Spleen (tissue), 7 donors: ENCODE results near the gene GRIK4.

ENCODE experiments used
- POLR2A ChIP-seq, 3 donors: fragments of 450-650 bp; IDR thresholded peaks; one replicate each; pipeline ENCODE4 v1.5.1; 2017; ENCODE audit warnings: antibody characterized with exemption in 3 of 3, mild to moderate bottlenecking in 1 of 3
- POLR2AphosphoS5 ChIP-seq, 3 donors: sonication (generic); formaldehyde crosslinking; IDR thresholded peaks; one replicate each; pipeline ENCODE4 v1.5.1; 2017; ENCODE audit warnings: antibody characterized with exemption in 3 of 3
- TF ChIP-seq, protein P1 (sequence below), 11 experiments: fragments of 200-600 bp in 7 of 11; fragments of 450-650 bp in 4 of 11; sonication (generic) in 4 of 11; IDR thresholded peaks in 8 of 11; conservative IDR thresholded peaks in 3 of 11; 1 replicate in 7 of 11; 2 replicates in 4 of 11; pipeline versions ENCODE4 v1.4.0 to v1.8.0; 2016 to 2021; ENCODE audit warnings: antibody characterized with exemption in 11 of 11, inconsistent platforms in 4 of 11, mild to moderate bottlenecking in 1 of 11
- donor health status: DM: no; HTN: no; CAD: no; lungs with moderate emphysema.
- donor health status: DM: no; HTN: no; CAD: no.
- donor health status: DM: no; HTN: no; CAD: no.

DNA sequence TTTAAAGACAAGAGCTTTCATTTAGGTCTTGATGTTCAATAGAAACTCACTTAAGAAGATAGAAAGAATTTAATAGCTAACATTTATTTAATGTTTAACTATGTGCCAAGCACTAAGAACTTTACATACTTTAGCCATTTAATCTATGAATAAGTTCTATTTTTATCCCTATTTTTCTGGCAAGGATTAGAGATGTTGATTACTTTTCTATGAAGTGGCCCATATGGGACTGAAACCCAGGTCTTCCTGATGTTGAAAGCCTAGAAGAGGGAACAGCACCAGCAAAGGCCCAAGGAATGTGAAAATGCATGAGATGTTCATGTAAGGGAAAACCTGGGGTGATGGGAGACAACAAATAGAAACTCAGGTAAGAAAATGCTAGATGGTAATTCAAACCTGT is 497.0 kb downstream of the GRIK4 start:
- TF ChIP-seq POLR2A (IDR thresholded peaks at IDR 0.05): no peak
- TF ChIP-seq, protein P1, sequence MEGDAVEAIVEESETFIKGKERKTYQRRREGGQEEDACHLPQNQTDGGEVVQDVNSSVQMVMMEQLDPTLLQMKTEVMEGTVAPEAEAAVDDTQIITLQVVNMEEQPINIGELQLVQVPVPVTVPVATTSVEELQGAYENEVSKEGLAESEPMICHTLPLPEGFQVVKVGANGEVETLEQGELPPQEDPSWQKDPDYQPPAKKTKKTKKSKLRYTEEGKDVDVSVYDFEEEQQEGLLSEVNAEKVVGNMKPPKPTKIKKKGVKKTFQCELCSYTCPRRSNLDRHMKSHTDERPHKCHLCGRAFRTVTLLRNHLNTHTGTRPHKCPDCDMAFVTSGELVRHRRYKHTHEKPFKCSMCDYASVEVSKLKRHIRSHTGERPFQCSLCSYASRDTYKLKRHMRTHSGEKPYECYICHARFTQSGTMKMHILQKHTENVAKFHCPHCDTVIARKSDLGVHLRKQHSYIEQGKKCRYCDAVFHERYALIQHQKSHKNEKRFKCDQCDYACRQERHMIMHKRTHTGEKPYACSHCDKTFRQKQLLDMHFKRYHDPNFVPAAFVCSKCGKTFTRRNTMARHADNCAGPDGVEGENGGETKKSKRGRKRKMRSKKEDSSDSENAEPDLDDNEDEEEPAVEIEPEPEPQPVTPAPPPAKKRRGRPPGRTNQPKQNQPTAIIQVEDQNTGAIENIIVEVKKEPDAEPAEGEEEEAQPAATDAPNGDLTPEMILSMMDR (IDR thresholded peaks at IDR 0.05 in 8 of 11, conservative IDR thresholded peaks at IDR 0.05 in 3 of 11): no peak
- no peak for TF ChIP-seq POLR2AphosphoS5 (IDR thresholded peaks at IDR 0.05)
